MM.1S (cell line): ENCODE measurements around the gene CDH16.

Source experiments
- DNase-seq: peaks from one replicate; pipeline ENCODE4 v3.0.0-alpha.2; 2015
- H2AFZ ChIP-seq: fragments of 300-600 bp; sonication (generic); 2 replicates; pipeline ENCODE4 v1.6.0; 2016; ENCODE audit warnings: antibody characterized with exemption, low read length
- H3F3A ChIP-seq: fragments of 300-600 bp; sonication (generic); 2 replicates; pipeline ENCODE4 v1.6.1; 2016; ENCODE audit warnings: mild to moderate bottlenecking, antibody characterized with exemption, low read length, moderate library complexity, mixed read lengths; ENCODE audit not compliant: insufficient read depth
- H3K27ac ChIP-seq: fragments of 300-600 bp; sonication (generic); 2 replicates; pipeline ENCODE4 v1.5.1; 2016; ENCODE audit warnings: mild to moderate bottlenecking, low read length
- H3K27me3 ChIP-seq: fragments of 300-600 bp; sonication (generic); replicated peaks from 2 replicates; pipeline ENCODE4 v1.6.0; 2016; ENCODE audit warnings: low read length; ENCODE audit not compliant: insufficient read depth
- H3K36me3 ChIP-seq: fragments of 300-600 bp; sonication (generic); replicated peaks from 2 replicates; pipeline ENCODE4 v1.6.1; 2016; ENCODE audit warnings: mild to moderate bottlenecking, low read length, mixed read lengths; ENCODE audit not compliant: insufficient read depth
- H3K4me1 ChIP-seq: fragments of 300-600 bp; sonication (generic); 2 replicates; pipeline ENCODE4 v1.6.1; 2016; ENCODE audit warnings: low read length, mixed read lengths
- H3K4me2 ChIP-seq: fragments of 300-600 bp; sonication (generic); 2 replicates; pipeline ENCODE4 v1.6.0; 2016; ENCODE audit warnings: low read depth, low read length
- H3K4me3 ChIP-seq: fragments of 300-600 bp; sonication (generic); 2 replicates; pipeline ENCODE4 v1.5.1; 2016; ENCODE audit warnings: low read length, mixed read lengths
- H3K79me2 ChIP-seq: fragments of 300-600 bp; sonication (generic); 2 replicates; pipeline ENCODE4 v1.6.1; 2016; ENCODE audit warnings: mixed run types, low read length, mixed read lengths
- H3K9ac ChIP-seq: fragments of 300-600 bp; sonication (generic); 2 replicates; pipeline ENCODE4 v1.6.1; 2016; ENCODE audit warnings: low read length, mixed read lengths
- H3K9me2 ChIP-seq: fragments of 300-600 bp; sonication (generic); replicated peaks from 2 replicates; pipeline ENCODE4 v1.6.1; 2016; ENCODE audit warnings: mild to moderate bottlenecking, low read length, mixed read lengths; ENCODE audit not compliant: insufficient read depth
- H3K9me3 ChIP-seq: fragments of 300-600 bp; sonication (generic); replicated peaks from 2 replicates; pipeline ENCODE4 v1.6.1; 2016; ENCODE audit warnings: mild to moderate bottlenecking, low read length, mixed read lengths; ENCODE audit not compliant: insufficient read depth
- H4K20me1 ChIP-seq: fragments of 300-600 bp; sonication (generic); 2 replicates; pipeline ENCODE4 v1.6.1; 2016; ENCODE audit warnings: mild to moderate bottlenecking, low read length, moderate library complexity, mixed read lengths; ENCODE audit not compliant: insufficient read depth
- EZH2 ChIP-seq: fragments of 300-600 bp; sonication (generic); optimal IDR thresholded peaks from 2 replicates; pipeline ENCODE3; 2017; ENCODE audit warnings: low read depth, mild to moderate bottlenecking, antibody characterized with exemption, low read length, mixed read lengths
- EZH2phosphoT487 ChIP-seq: fragments of 300-600 bp; sonication (generic); IDR thresholded peaks from 2 replicates; pipeline ENCODE4 v1.6.1; 2018; ENCODE audit warnings: antibody characterized with exemption, low read length
- TF ChIP-seq, protein P1 (sequence below): fragments of 300-600 bp; sonication (generic); IDR thresholded peaks from 2 replicates; pipeline ENCODE4 v1.5.1; 2016; ENCODE audit warnings: antibody characterized with exemption, low read length, mixed read lengths

The CDH16 gene

DNA sequence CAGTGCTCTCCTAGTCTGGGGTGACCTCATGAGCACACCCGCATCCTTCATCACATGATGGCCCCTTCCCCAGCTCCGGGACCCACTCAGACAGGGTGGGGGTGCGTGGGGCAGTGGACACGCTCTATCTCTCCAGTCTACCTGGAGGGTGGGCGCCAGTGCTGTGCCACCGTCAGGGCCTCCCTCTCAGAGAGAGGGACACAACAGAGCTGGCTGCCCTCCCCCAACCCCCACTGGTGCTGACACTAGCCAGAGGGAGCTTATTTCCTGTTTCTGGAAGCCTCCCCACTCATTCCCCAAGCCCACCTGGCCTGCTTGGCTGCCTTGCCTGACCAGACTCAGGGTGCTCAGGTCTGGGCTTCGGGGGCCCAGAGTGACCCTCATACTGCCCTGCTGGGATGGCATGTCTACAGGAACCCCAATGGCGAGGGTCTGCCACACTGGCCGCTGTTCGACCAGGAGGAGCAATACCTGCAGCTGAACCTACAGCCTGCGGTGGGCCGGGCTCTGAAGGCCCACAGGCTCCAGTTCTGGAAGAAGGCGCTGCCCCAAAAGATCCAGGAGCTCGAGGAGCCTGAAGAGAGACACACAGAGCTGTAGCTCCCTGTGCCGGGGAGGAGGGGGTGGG is 24.9 kb upstream of the CDH16 start:
- no peak overlapping the region for H3K9ac ChIP-seq
- no peaks in the 10 kb centered on the region for H3K36me3 ChIP-seq
- no peak overlapping the region for H3K27ac ChIP-seq
- no peak for DNase-seq
- TF ChIP-seq, protein P1, sequence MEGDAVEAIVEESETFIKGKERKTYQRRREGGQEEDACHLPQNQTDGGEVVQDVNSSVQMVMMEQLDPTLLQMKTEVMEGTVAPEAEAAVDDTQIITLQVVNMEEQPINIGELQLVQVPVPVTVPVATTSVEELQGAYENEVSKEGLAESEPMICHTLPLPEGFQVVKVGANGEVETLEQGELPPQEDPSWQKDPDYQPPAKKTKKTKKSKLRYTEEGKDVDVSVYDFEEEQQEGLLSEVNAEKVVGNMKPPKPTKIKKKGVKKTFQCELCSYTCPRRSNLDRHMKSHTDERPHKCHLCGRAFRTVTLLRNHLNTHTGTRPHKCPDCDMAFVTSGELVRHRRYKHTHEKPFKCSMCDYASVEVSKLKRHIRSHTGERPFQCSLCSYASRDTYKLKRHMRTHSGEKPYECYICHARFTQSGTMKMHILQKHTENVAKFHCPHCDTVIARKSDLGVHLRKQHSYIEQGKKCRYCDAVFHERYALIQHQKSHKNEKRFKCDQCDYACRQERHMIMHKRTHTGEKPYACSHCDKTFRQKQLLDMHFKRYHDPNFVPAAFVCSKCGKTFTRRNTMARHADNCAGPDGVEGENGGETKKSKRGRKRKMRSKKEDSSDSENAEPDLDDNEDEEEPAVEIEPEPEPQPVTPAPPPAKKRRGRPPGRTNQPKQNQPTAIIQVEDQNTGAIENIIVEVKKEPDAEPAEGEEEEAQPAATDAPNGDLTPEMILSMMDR, result no peak
- no peak for TF ChIP-seq EZH2phosphoT487
- TF ChIP-seq EZH2, result no peak
- no peak overlapping the region for H3K4me3 ChIP-seq
- no peaks in the 10 kb centered on the region for H3K4me1 ChIP-seq
- no peak overlapping the region for H3K4me2 ChIP-seq
- H3K9me3 ChIP-seq, result no peaks in the 10 kb centered on the region
- H3F3A ChIP-seq, result no peaks in the 10 kb centered on the region
- H3K79me2 ChIP-seq, result no peaks in the 10 kb centered on the region
- no peaks in the 10 kb centered on the region for H3K9me2 ChIP-seq
- H4K20me1 ChIP-seq, result no peaks in the 10 kb centered on the region
- H2AFZ ChIP-seq, result no peak overlapping the region
- no peaks in the 10 kb centered on the region; the same call in 1 of the 2 replicates for H3K27me3 ChIP-seq

DNA sequence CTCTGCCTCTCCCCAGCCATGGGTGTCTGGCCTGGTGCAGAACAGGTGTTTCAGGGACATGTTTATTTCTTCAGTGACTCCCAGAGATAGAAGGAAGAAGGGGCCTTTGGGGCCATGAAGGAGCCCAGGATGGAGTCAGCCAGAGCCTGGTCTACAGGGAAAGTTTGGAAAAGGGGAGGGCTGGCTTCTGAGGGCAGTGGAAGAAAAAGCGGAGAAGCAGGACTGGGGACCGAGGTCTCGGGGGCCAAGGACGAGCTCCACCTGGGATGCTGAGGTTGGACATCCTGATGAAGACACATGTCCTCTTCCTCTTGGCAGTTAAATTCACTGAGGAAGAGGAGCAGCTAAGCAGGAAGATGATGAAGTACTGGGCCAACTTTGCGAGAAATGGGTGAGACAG is 24.3 kb upstream of the CDH16 start:
- Histone ChIP-seq H3K9ac (no peak overlapping the region), H3K4me2 (no peak overlapping the region), H3K4me3 (no peak overlapping the region), H3K79me2 (no peaks in the 10 kb centered on the region), H3K9me3 (no peaks in the 10 kb centered on the region), H3K27ac (no peak overlapping the region), H3F3A (no peaks in the 10 kb centered on the region), H3K9me2 (no peaks in the 10 kb centered on the region), H3K4me1 (no peaks in the 10 kb centered on the region), H3K36me3 (no peaks in the 10 kb centered on the region), H4K20me1 (no peaks in the 10 kb centered on the region), H3K27me3 (no peaks in the 10 kb centered on the region), H2AFZ (no peak overlapping the region)
- TF ChIP-seq EZH2 (no peak), EZH2phosphoT487 (no peak)
- TF ChIP-seq, protein P1, result no peak
- no peak for DNase-seq

DNA sequence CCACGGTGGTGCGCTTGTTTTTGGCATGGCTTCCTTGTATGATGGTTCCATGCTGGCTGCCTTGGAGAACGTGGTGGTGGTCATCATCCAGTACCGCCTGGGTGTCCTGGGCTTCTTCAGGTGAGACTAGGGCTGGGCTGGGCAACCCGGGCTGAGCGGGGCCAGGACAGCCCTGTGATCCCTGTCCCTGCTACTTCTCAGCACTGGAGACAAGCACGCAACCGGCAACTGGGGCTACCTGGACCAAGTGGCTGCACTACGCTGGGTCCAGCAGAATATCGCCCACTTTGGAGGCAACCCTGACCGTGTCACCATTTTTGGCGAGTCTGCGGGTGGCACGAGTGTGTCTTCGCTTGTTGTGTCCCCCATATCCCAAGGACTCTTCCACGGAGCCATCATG is 21.6 kb upstream of the CDH16 start:
- TF ChIP-seq, protein P1, result no peak
- no peak for TF ChIP-seq EZH2phosphoT487
- no peak for TF ChIP-seq EZH2
- no peak for DNase-seq
- Histone ChIP-seq H3F3A (no peaks in the 10 kb centered on the region), H3K4me2 (no peak overlapping the region), H3K4me1 (no peaks in the 10 kb centered on the region), H2AFZ (no peak overlapping the region), H3K27me3 (no peaks in the 10 kb centered on the region), H3K27ac (no peak overlapping the region), H4K20me1 (no peaks in the 10 kb centered on the region), H3K9ac (no peak overlapping the region), H3K9me2 (no peaks in the 10 kb centered on the region), H3K4me3 (no peak overlapping the region), H3K36me3 (no peaks in the 10 kb centered on the region), H3K9me3 (no peaks in the 10 kb centered on the region), H3K79me2 (peaks cover 13% of the 10 kb centered on the region)
